ENCODE data around the gene OR2AT4.
A peak's percentile ranks its signal among the peaks of the same experiment; 100 is the strongest.

Gene OR2AT4

DNA sequence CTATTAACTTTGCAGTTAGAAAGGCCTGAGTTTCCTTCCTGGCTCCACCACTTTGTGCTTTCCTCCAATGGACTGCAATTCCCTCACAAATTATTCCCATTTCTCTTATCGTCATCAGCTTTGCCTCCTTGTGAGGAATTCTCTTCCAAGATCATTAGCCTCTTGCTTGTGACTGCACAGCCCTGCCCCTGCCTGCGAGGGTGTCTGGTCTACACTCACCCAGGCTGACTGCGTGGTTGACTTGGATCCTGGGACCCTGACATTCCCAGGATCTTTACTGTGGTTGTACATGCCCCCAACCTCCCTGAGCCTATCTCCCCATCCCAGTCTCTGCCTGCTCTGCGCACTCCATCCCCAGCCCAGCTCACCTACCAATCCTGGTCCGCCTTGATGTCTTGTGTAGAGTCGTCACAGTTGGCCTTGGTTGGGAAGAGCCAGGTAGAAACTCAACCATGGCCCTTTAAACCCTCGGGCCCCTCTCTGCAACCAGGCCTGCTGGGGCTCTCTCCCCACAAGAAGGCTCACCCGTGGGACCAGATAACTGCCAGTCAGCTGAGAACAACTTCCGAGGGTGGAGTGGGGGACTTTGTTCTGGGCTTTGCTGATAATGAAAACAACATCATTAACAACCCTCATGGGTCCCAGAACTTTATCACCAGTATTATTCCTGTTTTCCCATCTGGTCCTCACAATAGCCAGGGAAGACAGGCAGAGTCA, at the start of gene OR2AT4:
TSS of gene OR2AT4 (minus strand) at position 421 of the 717 bp plus-strand sequence.
- Histone ChIP-seq H3K9me3 (ENCODE audit: control insufficient read depth, insufficient read depth, low read length) (no peaks in the 10 kb centered on the region; the same call in 1 of the 2 replicates), H3K4me3 (ENCODE audit: low read depth, low read length) (no peak within 1 kb of the TSS), H3K36me3 (ENCODE audit: control insufficient read depth, insufficient read depth, low read length) (no peaks in the 10 kb centered on the region), H3K9ac (ENCODE audit: low read depth, low read length) (no peak within 1 kb of the TSS), H3K27ac (ENCODE audit: low read depth, low read length) (no peak within 1 kb of the TSS), H3K27me3 (ENCODE audit: control insufficient read depth, insufficient read depth, low read length) (no peaks in the 10 kb centered on the region), H3K4me1 (ENCODE audit: control insufficient read depth, insufficient read depth, low read length) (peaks cover 8% of the 10 kb centered on the region)

DNA sequence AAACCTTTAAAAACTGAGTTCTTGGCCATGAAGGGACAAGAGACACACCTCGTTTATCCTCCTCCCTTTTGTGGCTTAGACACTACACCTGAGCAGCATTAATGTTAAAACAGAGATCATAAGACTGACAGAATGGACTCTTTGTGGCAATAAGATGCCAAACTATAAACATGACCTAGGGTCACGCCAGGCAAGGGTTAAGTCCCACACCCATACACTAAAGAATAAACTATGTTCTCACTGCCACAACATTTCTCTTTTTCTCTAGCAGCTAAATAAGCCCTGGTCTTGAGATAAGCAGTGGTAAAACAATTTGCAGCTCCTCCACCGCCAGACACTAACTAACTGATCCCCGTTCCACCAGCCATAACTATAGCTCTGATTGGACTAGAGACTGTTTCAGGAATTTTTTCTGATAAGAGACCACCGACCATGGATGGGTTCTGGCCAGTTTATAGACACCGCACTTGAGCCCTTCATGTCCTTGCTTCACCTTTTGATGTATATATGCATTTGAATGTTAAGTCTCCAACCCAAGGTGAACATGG, 49.4 kb upstream of the OR2AT4 start:
- Histone ChIP-seq H3K27ac (ENCODE audit: low read depth, low read length) (no peak overlapping the region), H3K4me3 (ENCODE audit: low read depth, low read length) (no peak overlapping the region), H3K9me3 (ENCODE audit: control insufficient read depth, insufficient read depth, low read length) (no peaks in the 10 kb centered on the region), H3K27me3 (ENCODE audit: control insufficient read depth, insufficient read depth, low read length) (no peaks in the 10 kb centered on the region), H3K9ac (ENCODE audit: low read depth, low read length) (no peak overlapping the region), H3K36me3 (ENCODE audit: control insufficient read depth, insufficient read depth, low read length) (no peaks in the 10 kb centered on the region), H3K4me1 (ENCODE audit: control insufficient read depth, insufficient read depth, low read length) (peaks cover 7% of the 10 kb centered on the region; the same call in 1 of the 2 replicates)

- Histone ChIP-seq H3K9ac (ENCODE audit: low read depth, low read length) (no peak overlapping the region), H3K27ac (ENCODE audit: low read depth, low read length) (no peak overlapping the region), H3K27me3 (ENCODE audit: control insufficient read depth, insufficient read depth, low read length) (no peaks in the 10 kb centered on the region), H3K36me3 (ENCODE audit: control insufficient read depth, insufficient read depth, low read length) (no peaks in the 10 kb centered on the region), H3K4me3 (ENCODE audit: low read depth, low read length) (no peak overlapping the region), H3K4me1 (ENCODE audit: control insufficient read depth, insufficient read depth, low read length) (peaks cover 7% of the 10 kb centered on the region; the same call in 1 of the 2 replicates), H3K9me3 (ENCODE audit: control insufficient read depth, insufficient read depth, low read length) (no peaks in the 10 kb centered on the region)
Observed at GRCh38 chr11:75145196-75145971, 48.7 kb upstream of the OR2AT4 start.

- Histone ChIP-seq H3K27ac (ENCODE audit: low read depth, low read length) (no peak overlapping the region), H3K36me3 (ENCODE audit: control insufficient read depth, insufficient read depth, low read length) (no peaks in the 10 kb centered on the region), H3K4me3 (ENCODE audit: low read depth, low read length) (no peak overlapping the region), H3K9me3 (ENCODE audit: control insufficient read depth, insufficient read depth, low read length) (no peaks in the 10 kb centered on the region), H3K9ac (ENCODE audit: low read depth, low read length) (no peak overlapping the region), H3K4me1 (ENCODE audit: control insufficient read depth, insufficient read depth, low read length) (peaks cover 7% of the 10 kb centered on the region; the same call in 1 of the 2 replicates), H3K27me3 (ENCODE audit: control insufficient read depth, insufficient read depth, low read length) (no peaks in the 10 kb centered on the region)
Observed at GRCh38 chr11:75144716-75145014, 48.0 kb upstream of the OR2AT4 start.

- Histone ChIP-seq H3K27ac (ENCODE audit: low read depth, low read length) (peak overlapping the region; percentile 26), H3K9ac (ENCODE audit: low read depth, low read length) (no peak overlapping the region), H3K4me1 (ENCODE audit: control insufficient read depth, insufficient read depth, low read length) (peaks cover 7% of the 10 kb centered on the region; the same call in 1 of the 2 replicates), H3K9me3 (ENCODE audit: control insufficient read depth, insufficient read depth, low read length) (no peaks in the 10 kb centered on the region), H3K36me3 (ENCODE audit: control insufficient read depth, insufficient read depth, low read length) (no peaks in the 10 kb centered on the region), H3K27me3 (ENCODE audit: control insufficient read depth, insufficient read depth, low read length) (no peaks in the 10 kb centered on the region), H3K4me3 (ENCODE audit: low read depth, low read length) (no peak overlapping the region)
Observed at GRCh38 chr11:75143420-75143731, 46.7 kb upstream of the OR2AT4 start.

DNA sequence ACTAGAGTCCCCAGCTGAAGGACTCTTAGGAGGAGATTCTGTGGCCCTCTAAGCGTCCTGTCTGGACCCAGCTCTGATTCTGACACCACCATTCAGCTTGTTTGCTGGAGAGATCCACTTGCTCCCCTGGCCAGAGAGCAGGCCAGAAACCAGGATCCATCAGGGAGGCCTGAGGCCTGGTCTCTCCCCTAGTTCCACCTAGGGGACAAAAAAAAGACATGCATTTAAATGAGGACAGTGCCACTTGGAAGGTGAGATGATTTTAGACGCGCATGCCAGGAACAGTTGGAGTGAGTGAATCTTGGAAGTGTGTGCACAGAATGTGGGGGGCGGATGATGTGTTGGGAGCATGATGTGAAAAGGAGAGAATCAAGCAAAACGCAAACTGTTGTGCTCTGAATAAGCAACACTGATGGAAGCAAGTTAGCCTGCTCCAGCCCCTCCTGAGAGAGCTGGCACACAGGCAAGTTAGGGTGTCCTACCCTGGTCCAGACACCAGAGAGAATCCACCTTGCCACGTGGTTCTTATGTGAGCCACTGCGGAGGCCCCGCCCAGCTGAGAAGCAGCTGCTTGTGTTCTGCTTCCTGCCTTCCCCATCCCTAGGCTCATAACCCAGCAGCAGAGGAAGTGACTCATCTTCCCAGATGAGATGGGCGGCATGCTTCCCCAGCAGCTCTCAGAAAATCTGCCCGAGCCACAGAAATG, 46.2 kb upstream of the OR2AT4 start:
- no peaks in the 10 kb centered on the region for H3K36me3 ChIP-seq (ENCODE audit: control insufficient read depth, insufficient read depth, low read length)
- H3K9ac ChIP-seq (ENCODE audit: low read depth, low read length), result no peak overlapping the region
- peaks cover 7% of the 10 kb centered on the region; the same call in 1 of the 2 replicates for H3K4me1 ChIP-seq (ENCODE audit: control insufficient read depth, insufficient read depth, low read length)
- peak overlapping the region; percentile 26 for H3K27ac ChIP-seq (ENCODE audit: low read depth, low read length)
- no peaks in the 10 kb centered on the region for H3K27me3 ChIP-seq (ENCODE audit: control insufficient read depth, insufficient read depth, low read length)
- no peak overlapping the region for H3K4me3 ChIP-seq (ENCODE audit: low read depth, low read length)
- no peaks in the 10 kb centered on the region for H3K9me3 ChIP-seq (ENCODE audit: control insufficient read depth, insufficient read depth, low read length)

GRCh38 chr11:75141166-75141565, 44.5 kb upstream of the OR2AT4 start:
- no peaks in the 10 kb centered on the region for H3K27me3 ChIP-seq (ENCODE audit: control insufficient read depth, insufficient read depth, low read length)
- H3K27ac ChIP-seq (ENCODE audit: low read depth, low read length), result no peak overlapping the region
- H3K4me3 ChIP-seq (ENCODE audit: low read depth, low read length), result no peak overlapping the region
- H3K36me3 ChIP-seq (ENCODE audit: control insufficient read depth, insufficient read depth, low read length), result no peaks in the 10 kb centered on the region
- H3K9ac ChIP-seq (ENCODE audit: low read depth, low read length), result no peak overlapping the region
- peaks cover 7% of the 10 kb centered on the region; the same call in 1 of the 2 replicates for H3K4me1 ChIP-seq (ENCODE audit: control insufficient read depth, insufficient read depth, low read length)
- H3K9me3 ChIP-seq (ENCODE audit: control insufficient read depth, insufficient read depth, low read length), result no peaks in the 10 kb centered on the region

DNA sequence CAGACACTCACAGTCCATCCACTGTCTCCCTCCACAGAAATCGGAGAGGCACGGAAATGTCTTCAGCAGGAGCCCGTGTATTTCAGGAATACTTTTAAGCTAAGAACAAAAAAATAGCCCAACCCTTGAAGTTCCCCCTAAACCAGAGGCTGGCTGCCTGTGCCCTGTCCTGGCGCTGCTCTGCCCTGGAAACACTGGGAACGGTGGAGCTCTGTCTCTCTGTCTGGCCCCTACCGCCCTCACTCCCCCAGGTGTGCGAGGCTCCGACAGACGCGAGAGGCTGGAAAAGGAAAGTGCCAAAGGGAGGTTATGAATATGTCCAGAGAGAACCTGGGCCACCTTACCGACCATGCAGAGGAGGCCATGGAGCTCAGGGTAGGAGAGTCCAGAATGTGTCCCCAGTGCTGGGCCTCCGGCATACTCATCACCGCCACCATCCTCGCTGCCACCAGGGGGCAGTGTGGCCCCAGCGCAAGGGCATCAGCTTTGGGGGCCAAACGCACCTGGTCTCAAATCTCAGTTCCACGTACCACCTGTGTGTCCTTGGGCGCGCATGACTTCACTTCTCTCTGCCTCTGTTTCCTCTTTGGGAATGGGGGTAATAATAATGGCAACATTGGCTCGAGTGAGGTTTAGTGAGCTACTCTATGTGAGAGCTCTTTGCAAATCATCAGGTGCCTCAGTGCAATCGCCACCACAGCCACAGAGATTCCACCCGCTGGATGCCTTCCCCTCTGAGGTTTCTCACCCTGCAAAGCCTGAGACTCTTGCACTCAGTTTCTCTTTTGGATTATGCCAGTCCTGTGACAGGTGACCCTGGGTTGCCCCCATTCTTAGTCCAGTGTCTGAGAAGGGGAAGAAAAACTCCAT, 43.8 kb upstream of the OR2AT4 start:
- Histone ChIP-seq H3K27me3 (ENCODE audit: control insufficient read depth, insufficient read depth, low read length) (no peaks in the 10 kb centered on the region), H3K9ac (ENCODE audit: low read depth, low read length) (no peak overlapping the region), H3K4me1 (ENCODE audit: control insufficient read depth, insufficient read depth, low read length) (peaks cover 7% of the 10 kb centered on the region; the same call in 1 of the 2 replicates), H3K36me3 (ENCODE audit: control insufficient read depth, insufficient read depth, low read length) (no peaks in the 10 kb centered on the region), H3K4me3 (ENCODE audit: low read depth, low read length) (no peak overlapping the region), H3K9me3 (ENCODE audit: control insufficient read depth, insufficient read depth, low read length) (no peaks in the 10 kb centered on the region), H3K27ac (ENCODE audit: low read depth, low read length) (no peak overlapping the region)

- Histone ChIP-seq H3K27me3 (ENCODE audit: control insufficient read depth, insufficient read depth, low read length) (no peaks in the 10 kb centered on the region), H3K4me3 (ENCODE audit: low read depth, low read length) (no peak overlapping the region), H3K9ac (ENCODE audit: low read depth, low read length) (no peak overlapping the region), H3K27ac (ENCODE audit: low read depth, low read length) (no peak overlapping the region), H3K4me1 (ENCODE audit: control insufficient read depth, insufficient read depth, low read length) (no peaks in the 10 kb centered on the region), H3K9me3 (ENCODE audit: control insufficient read depth, insufficient read depth, low read length) (no peaks in the 10 kb centered on the region), H3K36me3 (ENCODE audit: control insufficient read depth, insufficient read depth, low read length) (no peaks in the 10 kb centered on the region)
Observed at GRCh38 chr11:75135651-75136050, 39.0 kb upstream of the OR2AT4 start.

DNA sequence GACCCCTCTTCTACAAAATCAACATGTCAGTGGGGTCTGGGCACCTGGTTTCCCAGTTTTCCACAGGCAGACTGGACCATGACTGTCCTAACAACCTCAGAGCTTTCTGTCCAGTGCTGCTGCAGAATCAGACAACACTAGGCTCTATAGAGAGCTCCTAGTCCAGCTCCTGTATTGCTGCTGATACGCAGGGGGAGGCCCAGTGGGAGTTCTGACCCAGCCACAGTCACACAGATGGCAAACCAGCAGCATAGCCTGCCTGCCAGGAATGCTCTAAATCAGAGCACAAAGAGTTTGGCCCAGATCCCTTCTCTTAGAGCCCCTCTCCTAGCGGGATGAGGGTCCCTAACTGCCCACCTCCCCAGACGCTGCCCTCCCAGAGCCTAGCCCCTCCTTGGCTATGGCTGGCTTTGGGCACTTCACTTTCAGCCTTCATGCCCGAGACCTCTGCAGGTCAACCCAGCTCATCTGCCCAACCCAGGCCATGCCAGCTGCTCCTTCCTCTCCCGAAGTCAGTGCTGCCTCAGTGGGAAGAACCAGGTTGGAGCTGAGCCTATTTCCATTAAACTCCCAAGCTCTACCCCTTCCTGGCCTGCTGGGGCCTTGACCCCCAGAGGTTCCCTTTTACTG, 38.5 kb upstream of the OR2AT4 start:
- Histone ChIP-seq H3K4me1 (ENCODE audit: control insufficient read depth, insufficient read depth, low read length) (no peaks in the 10 kb centered on the region), H3K27me3 (ENCODE audit: control insufficient read depth, insufficient read depth, low read length) (no peaks in the 10 kb centered on the region), H3K27ac (ENCODE audit: low read depth, low read length) (no peak overlapping the region), H3K4me3 (ENCODE audit: low read depth, low read length) (no peak overlapping the region), H3K36me3 (ENCODE audit: control insufficient read depth, insufficient read depth, low read length) (no peaks in the 10 kb centered on the region), H3K9me3 (ENCODE audit: control insufficient read depth, insufficient read depth, low read length) (no peaks in the 10 kb centered on the region), H3K9ac (ENCODE audit: low read depth, low read length) (no peak overlapping the region)

Data from HUES48 (cell line).